Stimulated activated CD8-positive, alpha-beta memory T cell treated with anti-CD3 and anti-CD28 coated beads, Interleukin-7, amount 100 ng/mL, for 24 hours (primary cell): ENCODE data around the gene PLCH1.
"Not testable (repeated sequence)": the region's sequence is repeated elsewhere in the genome, so short reads cannot be mapped to it uniquely, and the experiment has no call there.

Experiments used
- DNase-seq: peaks from one replicate; pipeline ENCODE4 v3.0.0-alpha.2; 2020; ENCODE audit warnings: low read depth

The PLCH1 gene

DNA sequence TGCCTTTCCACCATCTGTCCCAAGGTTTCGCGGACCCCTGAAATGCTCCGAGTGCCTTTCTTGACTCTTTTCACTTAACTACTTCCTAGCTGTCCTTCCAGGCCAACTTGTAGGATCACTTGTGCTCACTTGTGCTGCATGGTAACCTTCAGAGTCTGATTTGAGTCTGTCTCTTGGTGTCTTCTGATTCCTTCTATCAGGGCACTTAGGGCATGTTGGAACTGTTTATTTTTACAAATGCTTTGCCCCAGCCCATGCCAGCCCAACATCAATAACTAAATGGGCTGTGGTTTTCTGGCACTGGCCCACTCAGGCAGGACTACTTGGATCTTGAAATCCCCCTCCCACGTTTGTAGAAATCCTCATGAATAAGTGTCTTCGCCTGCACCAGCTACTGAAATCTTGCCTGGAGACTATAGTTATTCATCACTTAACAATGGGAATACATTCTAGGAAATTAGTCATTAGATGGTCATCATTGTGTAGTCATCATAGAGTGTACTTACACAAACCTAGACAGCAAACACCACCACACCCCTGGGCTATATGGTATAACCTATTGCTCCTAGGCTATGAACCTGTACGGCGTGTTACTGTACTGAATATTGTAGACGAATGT, 328.3 kb downstream of the PLCH1 start:
- no peak for DNase-seq

DNA sequence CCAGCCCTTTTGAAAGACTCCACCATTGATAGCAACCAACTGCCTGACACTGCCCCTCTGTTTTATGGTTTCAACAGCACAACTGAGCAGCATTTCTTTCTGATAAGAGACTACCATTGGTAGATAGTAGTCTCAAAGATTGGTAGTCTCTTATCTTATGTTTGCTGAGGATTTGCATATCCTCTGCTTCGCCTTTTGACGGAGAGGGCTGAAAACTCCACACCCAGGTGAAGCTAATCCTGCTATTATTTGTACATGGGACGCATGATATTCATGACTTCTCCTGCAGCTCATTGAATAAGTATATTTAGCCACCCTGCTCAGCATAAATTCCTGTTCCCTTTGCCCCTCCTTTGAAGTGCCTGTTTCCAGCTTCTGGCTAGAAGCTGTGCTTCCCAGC, 332.0 kb downstream of the PLCH1 start:
- DNase-seq, result no peak

DNA sequence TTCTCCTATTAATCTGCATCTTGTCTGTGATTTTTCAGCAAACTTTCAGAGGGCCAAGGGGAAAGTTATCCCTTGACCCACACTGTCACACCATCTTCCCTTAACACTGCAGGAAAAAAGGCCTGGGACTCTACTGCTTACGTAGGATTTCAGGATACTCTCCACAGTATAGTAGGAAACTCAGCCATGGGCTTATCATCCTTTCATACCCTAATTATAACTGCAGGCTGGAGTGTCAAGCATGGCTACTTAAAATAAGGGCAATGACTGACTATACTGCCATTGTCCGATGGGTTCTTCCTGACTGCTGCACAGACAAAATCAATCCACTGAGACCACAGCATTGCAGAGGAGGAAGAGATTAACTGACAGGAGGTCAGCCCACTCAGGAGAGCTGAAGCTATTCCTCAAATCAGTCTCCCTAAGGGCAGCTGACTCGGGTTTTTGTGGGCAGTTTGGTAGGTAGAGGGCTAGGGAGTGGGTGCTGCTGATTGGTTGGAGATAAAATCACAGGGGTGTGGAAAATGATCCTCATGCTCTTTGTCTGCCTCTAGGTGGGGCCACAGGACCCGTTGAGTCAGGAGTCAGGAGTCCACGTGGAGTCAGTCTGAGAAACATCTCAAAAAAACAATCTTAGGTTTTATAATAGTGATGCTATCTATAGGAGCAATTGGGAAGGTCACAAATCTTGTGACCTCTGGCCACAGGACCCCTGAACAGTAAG, 333.2 kb downstream of the PLCH1 start:
- DNase-seq, result no peak

DNA sequence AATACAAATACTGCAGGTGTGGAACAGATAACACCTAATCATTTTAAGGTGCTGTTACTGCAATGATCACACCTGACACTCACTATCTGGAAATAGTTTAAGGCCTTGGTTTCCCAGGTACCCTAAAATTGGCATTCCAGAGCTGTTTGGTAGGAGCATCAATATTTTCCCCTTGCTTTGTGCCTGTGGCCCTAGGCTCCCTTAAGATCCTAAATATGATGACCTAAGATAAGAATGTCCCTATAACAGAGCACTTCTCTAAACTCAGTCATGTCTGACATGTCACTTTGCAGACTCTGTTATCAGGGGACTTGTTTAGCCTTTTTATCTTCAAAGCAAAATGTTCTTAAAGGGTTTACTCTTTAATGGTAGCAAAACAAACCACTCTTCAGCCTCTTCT, 335.5 kb downstream of the PLCH1 start:
- no peak for DNase-seq

DNA sequence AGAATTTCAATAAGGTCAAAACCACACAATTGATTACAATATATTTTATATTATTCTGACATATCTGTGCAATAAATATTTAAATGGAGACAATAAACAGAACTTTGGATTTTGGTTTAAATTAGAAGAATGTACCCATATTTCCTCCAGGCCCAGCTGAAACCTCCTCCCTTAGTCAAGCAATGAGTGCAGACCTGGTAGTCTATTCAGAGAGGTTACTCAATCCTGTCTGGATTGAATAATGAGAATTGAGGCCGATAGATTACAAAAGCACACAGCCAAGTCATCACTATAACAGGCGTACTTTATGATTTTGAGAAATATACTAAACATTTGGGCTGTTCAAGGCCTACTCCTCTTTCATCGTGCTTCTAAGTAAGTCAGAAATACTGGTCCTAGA, 336.9 kb downstream of the PLCH1 start:
- DNase-seq, result no peak

DNA sequence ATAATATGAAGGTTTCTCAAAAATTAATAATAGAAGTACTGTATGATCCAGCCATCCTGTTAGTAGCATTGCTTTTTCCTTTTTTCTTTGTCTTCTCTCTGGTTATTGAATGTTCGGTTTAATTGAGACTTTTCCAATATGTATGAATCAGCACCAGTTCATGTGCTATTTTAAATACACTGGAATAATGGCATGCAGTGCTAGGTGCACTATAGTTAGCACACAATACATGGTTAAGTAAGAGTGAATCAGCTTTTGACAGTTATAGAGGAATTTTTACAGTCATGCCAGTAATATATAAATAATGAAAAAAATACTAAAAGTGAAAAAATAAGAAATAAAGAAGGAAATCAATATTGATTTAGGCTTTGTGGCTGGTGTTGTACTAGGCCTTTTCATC, 337.5 kb downstream of the PLCH1 start:
- DNase-seq, result no peak

DNA sequence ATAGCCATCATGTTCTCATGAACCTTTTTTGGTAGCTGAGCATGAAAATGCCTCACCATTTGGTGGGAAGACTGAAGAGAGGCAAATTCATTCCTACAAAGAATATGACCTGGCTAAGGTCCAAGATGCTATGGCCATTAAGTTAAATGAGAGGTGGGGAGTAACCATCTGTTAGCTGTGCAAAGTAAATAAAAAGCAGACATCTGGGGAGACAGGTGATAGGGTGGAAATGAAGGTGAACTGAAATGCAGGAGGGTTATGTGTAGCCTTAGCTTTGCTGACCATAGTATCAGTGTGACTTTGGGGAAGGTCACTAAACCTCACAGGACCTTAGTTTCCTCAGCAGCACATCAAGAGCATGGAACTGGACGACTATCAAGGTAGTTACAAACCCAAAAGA, 340.4 kb downstream of the PLCH1 start:
- DNase-seq, result no peak

DNA sequence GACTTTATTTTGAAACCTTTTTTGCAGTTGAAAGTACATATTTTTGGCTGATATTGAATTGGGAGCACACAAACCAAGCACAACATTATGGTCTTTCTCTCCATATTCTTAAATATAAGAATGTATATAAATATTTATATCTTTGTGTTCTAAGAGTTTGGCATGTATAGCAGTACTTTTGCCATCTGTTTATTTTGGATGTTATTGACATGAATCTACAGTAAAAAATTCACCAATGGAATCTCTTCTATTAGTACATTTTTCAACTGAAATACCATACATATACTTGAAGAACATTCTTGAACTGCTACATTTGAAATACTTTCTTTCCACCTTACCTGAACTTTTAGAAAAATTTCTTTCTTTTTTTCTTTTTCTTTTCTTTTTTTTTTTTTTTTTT, 342.2 kb downstream of the PLCH1 start:
- DNase-seq, result no peak

DNA sequence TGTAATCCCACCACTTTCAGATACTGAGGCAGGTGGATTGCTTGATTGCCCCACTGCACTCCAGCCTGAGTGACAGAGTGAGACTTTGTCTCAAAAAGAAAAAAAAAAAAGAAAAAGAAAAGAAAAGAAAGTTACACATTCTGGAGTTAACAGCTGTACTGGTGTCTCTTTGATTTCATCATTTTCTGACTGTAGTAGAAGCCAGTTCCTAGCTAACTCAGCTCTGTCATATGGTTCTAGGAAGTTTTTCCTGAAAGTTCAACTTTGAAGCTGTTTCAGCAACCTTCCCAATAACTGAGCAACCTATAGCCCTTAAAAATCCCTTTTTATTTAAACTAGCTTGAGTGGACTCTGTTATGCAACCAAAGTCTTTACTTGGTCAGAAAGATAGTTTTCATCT, 346.8 kb downstream of the PLCH1 start:
- no peak for DNase-seq

DNA sequence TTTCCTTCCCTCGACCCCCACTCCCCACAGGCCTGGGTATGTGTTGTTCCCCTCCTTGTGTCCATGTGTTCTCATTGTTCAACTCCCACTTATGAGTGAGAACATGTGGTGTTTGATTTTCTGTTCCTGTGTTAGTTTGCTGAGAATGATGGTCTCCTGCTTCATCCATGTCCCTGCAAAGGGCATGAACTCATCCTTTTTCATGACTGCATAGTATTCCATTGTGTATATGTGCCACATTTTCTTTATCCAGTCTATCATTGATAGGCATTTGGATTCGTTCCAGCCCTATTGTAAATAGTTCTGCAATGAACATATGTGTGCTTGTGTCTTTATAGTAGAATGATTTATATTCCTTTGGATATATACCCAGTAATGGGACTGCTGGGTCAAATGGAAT, 350.0 kb downstream of the PLCH1 start:
- DNase-seq, result not testable (repeated sequence)

DNA sequence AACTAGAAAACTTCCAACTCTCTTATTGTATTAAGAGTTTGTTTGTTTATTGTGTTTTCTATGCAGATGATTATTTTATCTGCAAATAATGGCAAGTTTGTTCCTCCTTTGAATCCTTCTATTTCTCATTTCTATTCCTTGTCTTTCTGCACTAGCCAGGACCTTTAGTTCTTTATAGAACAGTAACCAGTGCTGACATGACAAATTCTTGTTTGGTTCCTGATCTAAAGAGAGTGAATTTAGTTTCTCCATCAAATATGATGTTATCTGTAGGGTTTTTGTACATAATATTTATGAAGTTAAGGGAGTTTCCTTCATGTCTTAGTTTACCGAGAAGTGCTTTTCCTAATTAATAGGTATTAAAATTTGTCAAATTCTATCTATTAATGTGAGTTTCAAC, 350.6 kb downstream of the PLCH1 start:
- no peak for DNase-seq

DNA sequence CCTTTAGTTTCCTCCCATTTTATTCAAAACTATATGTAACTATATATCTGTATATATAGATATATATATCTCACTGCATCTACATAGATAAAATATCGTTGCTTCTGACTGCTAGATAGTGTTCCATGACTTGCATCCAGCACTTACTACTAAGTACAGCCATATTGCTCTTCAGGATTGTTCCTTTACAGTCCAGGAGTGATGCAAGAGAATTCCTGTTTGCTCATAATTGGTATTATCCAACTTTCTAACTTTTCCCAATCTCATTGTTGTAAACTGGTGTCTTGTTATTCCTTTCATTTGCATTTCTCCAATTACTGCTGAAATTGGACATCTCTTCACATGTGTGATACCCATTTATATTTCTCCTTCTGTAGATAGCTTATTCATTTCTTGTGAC, 351.6 kb downstream of the PLCH1 start:
- no peak for DNase-seq

DNA sequence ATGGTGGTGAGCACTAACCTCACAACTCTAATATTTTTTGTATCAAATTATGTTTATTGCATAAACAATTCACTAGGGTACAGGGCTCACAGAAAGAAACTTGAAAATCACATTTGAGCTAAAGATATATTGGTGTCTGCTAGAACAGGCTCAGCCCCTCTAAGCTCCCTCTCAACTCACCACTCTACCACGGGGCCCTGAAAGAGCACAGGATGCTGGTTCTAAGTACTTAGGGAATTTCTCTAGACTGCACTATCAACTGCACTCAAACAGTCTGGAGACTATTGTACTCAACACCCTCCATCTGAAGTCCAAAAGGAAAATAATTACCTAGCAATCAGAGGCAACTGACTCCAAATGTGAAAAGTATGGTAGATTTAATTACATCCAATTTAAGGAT, 352.7 kb downstream of the PLCH1 start:
- DNase-seq, result no peak

DNA sequence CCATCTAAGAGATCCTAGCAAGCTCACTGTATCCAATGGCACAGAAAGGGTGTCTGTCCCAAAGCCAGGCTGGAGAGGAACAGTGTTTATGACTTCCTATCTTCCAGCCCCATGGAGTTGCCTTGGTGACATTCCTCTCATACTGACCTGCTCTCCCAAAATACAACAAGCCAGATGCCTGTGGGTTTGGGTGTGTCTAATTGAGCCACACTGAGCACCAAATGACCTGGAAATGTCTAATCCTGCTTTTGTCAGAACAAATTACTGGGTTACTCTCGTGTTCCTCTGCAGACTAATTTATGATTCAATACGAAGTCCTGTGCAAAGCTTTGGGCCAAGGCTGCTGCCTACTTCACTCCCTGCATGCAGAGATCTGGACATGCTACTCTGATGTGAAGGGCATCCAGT, 353.3 kb downstream of the PLCH1 start:
- no peak for DNase-seq

DNA sequence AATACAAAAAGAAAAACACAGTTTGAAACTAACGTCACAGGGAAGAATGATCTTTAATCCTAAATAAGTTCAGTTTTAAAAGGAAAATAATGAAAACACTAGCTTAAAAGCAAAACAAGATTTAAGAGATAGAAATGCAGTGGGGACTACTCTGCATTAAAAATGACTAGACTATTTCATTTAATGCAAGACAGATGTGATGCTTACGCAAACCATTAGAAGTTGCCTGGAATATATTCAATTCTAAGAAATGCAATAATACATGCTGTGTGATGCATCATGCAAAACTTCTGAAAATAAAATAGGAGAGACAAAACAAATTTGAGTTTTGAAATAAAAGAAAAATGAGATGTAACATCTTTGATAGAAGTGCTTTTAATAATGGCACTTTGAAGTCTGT, 353.8 kb downstream of the PLCH1 start:
- no peak for DNase-seq

DNA sequence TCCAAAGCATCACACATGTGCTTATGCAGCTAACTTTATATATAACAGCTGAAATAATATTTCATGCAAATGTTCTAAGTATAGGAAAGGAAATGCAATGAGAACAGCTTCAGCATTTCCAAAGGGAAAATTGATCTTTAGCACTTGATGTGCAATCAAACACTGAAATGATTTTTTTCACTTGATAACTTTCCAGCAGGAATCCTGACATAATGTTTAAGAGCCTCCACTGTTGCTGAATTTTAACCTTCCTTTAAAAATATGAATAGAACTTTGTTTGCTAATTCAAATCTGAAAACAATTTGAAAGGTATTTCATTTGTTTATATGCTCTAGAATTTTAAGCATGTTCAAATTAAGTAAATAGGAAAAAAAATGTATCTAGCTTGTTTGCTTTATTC, 354.5 kb downstream of the PLCH1 start:
- DNase-seq, result no peak

DNA sequence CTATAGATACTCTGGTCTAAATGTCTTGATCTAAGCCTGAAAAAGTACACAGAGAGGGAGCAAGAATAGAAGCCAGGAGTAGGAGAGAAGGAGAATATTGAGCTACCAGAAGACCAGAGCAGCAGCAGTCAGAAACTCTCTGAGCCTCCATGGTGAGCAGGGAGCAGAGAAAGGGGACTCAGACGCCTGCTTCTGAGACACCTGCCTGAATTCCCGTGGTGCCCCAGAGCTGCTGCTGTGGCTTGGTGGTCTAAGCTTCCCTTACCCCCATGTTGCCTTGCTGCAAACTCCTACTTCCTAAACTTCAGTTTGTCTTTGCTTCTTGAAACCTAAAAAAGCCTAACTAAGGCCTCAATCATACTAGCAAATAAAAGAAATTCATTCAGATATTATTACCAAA, 356.5 kb downstream of the PLCH1 start:
- no peak for DNase-seq

DNA sequence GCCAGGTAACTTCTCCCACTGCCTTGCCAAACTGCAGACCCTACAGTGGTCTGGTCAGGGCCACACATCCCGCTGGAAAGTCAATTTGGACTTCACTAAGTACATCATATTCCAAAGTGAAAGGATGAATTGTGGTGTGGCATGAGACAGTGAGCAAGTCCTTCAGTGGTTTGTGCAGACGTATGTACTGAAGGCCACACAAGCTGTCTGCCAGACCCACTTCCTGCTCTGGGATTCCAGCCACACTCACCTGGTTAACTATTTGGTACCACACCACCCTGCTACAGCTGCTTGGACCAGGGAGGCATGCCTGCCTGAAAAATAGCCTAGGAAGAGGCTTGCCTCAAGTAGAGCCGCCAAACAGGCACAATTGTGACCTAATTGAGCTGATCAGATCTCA, 357.3 kb downstream of the PLCH1 start:
- no peak for DNase-seq

DNA sequence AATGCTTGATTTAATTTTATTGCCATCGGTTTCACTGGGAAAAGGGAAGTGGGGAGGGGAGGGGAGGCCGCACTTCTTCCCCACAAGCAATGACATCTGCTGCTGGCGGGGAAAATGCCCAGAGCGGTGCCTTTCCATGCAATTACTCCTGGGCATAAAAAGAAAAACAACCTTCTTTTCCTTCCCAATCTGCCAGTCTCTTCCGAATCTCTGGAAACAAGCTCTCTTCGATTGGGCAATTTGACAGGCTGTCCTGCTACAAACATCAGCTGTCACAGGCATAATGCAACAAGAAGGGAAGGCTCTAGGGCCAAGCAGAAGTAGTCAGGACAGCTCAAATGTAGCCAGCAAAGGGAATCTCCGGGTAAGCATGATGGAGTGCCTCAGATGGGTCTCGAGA, 358.0 kb downstream of the PLCH1 start:
- no peak for DNase-seq

DNA sequence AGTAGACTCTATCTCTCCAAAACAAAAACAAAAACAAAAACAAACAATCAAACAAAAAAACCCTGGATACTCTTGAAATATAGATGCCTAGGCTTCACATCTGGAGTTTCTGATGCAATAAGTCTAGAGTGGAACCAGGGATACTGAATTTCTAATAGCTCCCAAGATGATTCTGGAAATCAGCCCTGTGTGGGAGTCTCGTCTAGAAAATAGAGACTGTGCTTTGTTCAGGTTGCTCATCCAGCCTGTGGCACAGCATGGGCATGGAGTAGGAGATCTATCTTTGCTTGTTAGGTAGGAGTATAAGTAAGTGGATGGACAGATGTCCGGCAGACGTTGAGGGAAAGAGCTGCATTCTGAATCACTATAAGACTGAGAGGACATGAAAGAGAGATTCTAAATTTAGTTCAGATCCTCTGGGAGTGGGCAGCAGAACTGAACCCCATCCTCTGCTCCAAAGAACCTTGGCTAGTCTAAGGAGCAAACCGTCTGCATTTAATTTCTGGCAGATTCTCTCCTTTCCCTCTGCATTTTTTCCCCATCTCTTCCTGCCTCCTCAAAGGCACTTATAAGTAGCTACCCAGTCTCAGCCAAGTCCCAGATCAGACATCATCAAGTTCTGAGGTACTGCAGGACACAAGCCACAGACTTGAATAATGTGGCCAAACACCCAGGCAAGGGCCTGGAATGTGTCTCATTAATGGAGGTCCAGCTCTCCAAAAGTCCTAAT, 358.8 kb downstream of the PLCH1 start:
- no peak for DNase-seq

DNA sequence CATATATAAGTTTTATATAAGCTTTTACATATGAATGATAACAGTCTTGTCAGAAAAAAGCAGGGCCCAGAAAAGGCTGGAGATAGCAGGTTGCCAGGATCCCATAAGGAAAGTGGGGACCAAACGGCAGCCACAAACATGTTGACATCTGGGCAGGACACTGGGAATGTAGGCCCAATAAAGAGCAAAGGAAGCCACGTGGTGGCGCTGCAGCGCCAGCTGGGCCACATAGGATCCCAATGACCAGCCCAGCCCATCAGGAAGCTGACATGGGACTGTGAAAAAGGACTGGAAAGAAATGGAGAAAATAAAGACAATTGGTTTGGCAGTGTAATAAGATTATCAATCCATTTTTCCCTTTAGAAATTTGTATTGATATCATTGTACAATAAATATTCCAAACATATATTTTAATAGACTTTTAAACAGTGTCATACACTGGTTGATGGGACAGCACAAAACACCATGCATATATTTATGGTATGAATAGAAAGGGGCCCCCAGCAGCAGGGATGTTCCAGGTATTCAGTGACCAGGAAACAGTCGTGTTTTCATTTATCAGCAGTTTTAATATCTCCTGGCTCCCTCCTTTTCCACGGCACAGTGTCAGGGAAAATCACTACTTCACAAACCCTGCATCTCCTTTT, 362.4 kb downstream of the PLCH1 start:
- DNase-seq, result no peak

DNA sequence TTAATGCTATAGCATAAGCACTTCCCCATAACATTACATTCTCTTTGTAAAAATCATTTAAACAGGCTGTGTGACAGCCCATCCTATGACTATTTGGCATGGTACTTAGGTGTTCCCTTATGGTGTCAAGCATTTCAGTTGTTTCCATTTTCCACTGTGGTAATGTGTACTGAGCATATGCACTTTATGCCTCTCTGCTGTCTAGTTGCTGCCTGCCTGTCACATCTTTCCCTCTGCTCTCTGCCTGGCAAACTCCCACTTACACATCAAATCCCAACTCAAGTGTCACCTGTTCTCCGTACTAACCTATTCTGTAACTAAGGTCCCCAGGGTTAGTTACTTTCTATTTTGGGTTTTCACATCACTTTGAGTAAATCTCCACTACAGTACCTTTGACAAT, 367.0 kb downstream of the PLCH1 start:
- DNase-seq, result no peak

DNA sequence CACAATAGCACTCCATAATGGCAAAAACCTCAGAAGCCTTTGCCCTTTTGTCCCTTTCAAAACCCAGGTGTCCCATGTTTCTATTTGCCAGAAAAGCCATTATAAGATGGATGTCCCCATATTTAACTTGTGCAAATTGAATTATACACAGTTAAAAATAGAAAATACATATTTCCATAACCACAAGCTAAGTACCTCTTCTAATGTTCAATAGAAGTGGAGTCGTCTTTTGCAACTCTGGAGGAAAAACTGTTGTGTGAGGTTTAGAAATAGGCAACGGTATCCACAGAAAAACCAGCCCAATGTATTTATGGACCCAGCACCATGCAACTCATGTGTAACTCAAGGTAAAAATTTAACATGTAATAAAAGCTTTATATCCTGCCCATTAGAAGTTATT, 367.8 kb downstream of the PLCH1 start:
- DNase-seq, result no peak
